Natural killer cell treated with Interleukin-12 subunit alpha and Interleukin-12 subunit beta and Interleukin-15 and Interleukin-18, amount 100 ng/mL, for 72 hours (primary cell): ENCODE measurements around the gene MACROD2. TPM values are rescaled to one million over a fixed set of nuclear protein-coding genes. Genes with fewer than 3 reads are reported as not detected.

Experiments
- ATAC-seq, 2 donors: fragments of 150-1000 bp; cut with Tn5 transposase in 1 of 2; sonication (Bioruptor Pico), chemical (Tn5 transposase) in 1 of 2; 2 replicates each; pipeline ENCODE4 v1.10.0; 2021
- DNase-seq: peaks from one replicate; pipeline ENCODE4 v3.0.0; 2022; ENCODE audit warnings: low spot score
- H3K27ac Mint-ChIP-seq, 2 donors: 1 replicate in 1 of 2; 2 replicates in 1 of 2; pipeline ENCODE4 v1.8.0; 2022; ENCODE audit warnings: mixed read lengths in 2 of 2, mild to moderate bottlenecking in 1 of 2, moderate library complexity in 1 of 2
- H3K27me3 Mint-ChIP-seq, 2 donors: 1 replicate in 1 of 2; 2 replicates in 1 of 2; pipeline ENCODE4 v1.8.0; 2022; ENCODE audit warnings: mixed read lengths in 2 of 2
- H3K36me3 Mint-ChIP-seq: one replicate; pipeline ENCODE4 v1.8.0; 2022; ENCODE audit warnings: mixed read lengths
- H3K4me1 Mint-ChIP-seq, 2 donors: 1 replicate in 1 of 2; 2 replicates in 1 of 2; pipeline ENCODE4 v1.8.0; 2022; ENCODE audit warnings: low read depth in 2 of 2, mixed read lengths in 2 of 2, mild to moderate bottlenecking in 1 of 2
- H3K4me3 Mint-ChIP-seq: one replicate; pipeline ENCODE4 v1.8.0; 2022; ENCODE audit warnings: mixed read lengths
- H3K9me3 Mint-ChIP-seq: 2 replicates; pipeline ENCODE4 v1.8.0; 2022; ENCODE audit warnings: mixed read lengths
- total RNA-seq, 2 donors: library from RNA; stranded (reverse); gene quantifications; one replicate each; pipeline ENCODE4 v1.2.3, GENCODE V29; 2022

MACROD2 gene
- total RNA-seq, 2 donors from 2014 or later: not detected

DNA sequence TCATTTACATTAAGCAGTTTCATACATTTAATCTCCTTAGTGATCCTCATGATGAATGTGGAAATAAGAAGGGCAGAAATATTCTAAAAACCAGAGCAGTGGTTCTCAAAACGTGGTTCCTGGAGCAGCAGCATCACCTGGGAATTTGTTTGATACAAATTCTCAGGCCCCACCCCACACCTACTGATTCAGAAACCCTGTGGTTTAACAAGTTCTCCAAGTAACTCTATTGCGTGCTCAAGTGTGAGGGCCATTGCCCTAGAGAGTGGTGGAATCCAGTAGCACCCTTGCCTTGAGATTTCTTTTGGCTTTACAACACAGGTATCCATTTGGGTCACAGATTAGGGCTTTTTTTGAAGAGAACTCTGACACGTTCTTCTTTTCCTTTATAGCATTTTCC, 696.7 kb downstream of the MACROD2 start:
- H3K9me3 Mint-ChIP-seq: peaks cover 10% of the 10 kb centered on the region
- DNase-seq (no peak), ATAC-seq (no peak)
- no peaks in the 10 kb centered on the region for H3K4me1 Mint-ChIP-seq
- H3K27ac Mint-ChIP-seq: no peak overlapping the region
- H3K36me3 Mint-ChIP-seq: peaks cover 4% of the 10 kb centered on the region
- H3K4me3 Mint-ChIP-seq: no peak overlapping the region
- H3K27me3 Mint-ChIP-seq: no peaks in the 10 kb centered on the region

DNA sequence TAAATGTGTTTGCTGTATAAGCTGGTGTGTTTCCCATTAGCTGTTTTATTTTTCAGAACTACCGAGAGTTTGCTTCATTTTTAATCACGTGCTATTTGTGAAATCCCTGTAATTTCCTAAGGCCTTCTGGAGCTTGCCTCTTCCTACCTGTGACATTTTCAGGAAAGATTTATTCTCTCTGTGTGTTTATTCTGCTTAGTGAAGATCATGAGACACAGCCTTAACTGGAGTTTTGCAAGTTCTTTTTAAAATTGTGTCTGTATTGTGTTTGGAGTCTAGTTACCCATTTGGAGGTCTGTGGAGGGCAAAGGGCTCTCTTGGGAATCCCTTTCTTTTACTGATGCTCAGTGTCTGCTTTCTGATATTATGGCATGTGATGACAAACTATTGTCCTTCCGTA, 701.2 kb downstream of the MACROD2 start:
- no peaks in the 10 kb centered on the region for H3K4me1 Mint-ChIP-seq
- no peak for ATAC-seq

DNA sequence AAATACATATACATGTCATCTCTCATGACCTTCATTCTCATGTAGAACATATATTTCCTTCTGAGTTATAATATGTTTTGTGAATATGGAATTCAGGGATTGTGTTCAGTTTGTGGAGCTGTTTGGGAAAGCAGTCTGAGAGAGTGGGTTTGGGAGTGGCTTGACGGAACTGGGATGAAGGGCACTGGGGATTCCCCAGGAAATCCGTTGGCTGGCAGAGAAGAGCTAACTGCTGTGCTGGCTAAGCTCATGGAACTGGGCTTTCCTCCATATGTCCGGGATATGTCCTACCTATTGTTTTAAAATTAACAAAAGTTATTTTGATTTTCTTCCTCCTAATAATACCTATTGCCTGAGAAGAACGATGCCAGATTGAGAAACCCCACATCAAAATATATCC, 701.6 kb downstream of the MACROD2 start:
- H3K27ac Mint-ChIP-seq: no peak overlapping the region
- no peaks in the 10 kb centered on the region for H3K4me1 Mint-ChIP-seq
- H3K4me3 Mint-ChIP-seq: no peak overlapping the region
- no peak for DNase-seq
- peaks cover 3% of the 10 kb centered on the region for H3K9me3 Mint-ChIP-seq
- H3K27me3 Mint-ChIP-seq: no peaks in the 10 kb centered on the region
- no peaks in the 10 kb centered on the region for H3K36me3 Mint-ChIP-seq
- ATAC-seq: no peak

More for the DNA sequence above, 701.2 kb downstream of the MACROD2 start:
- no peak for DNase-seq
- H3K27me3 Mint-ChIP-seq: no peaks in the 10 kb centered on the region
- H3K27ac Mint-ChIP-seq: no peak overlapping the region
- H3K36me3 Mint-ChIP-seq: no peaks in the 10 kb centered on the region
- H3K9me3 Mint-ChIP-seq: peaks cover 3% of the 10 kb centered on the region
- no peak overlapping the region for H3K4me3 Mint-ChIP-seq

DNA sequence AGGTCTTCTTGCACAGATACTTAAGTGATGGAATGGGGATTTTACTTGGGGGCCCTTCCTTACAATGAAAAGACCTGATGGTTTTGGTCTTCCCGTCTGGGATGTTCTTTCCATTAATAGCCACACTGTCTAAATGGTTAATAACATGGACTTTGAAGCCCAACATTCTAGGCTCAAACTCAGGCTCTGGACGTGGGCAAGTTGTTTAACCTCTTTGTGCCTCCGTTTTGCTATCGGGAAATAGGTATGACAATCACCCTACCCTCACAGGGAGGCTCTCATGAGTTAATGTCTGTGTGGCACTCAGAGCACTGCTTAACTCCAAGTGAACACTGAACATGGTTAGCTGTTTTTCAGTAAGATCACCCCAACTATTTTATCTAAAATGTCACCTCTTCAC, 702.8 kb downstream of the MACROD2 start:
- Mint-ChIP-seq H3K36me3 (no peaks in the 10 kb centered on the region), H3K9me3 (peaks cover 5% of the 10 kb centered on the region), H3K27ac (no peak overlapping the region), H3K27me3 (no peaks in the 10 kb centered on the region), H3K4me1 (no peaks in the 10 kb centered on the region), H3K4me3 (no peak overlapping the region)
- DNase-seq (no peak), ATAC-seq (no peak)

DNA sequence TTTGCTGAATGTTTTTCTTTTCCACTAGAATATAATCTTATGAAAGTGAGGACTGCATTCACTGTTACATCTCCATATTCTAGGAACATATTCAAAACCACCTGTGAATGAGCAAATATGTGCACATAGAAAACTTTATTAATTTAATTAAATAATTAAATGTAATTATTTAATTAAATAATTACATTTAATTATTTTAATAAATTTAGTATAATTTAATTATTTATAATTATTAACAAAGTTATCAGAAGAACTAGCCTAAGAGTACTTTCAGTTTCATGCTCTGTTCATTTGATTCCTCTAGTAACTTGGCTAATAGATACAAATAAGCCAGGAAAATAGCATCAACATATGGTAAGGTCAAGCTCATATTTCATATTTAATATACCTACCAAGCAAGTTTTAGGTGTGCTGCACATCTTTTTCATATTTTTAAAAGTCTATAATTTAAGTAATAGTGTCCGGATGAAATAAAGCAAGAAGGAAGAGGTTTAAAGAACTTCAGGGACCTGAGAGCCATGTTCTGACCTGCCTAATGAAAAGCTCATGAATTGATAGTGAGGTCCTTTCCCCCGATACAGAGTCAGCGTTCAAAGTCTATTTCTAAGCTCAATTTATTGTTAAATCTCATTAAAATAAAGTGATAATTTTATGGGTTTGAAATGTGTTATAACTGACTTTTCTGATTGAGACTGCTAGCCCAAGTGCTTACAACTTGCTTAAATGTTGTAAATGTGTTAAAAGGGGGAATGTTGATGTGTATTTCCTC, 703.5 kb downstream of the MACROD2 start:
- H3K4me1 Mint-ChIP-seq: no peaks in the 10 kb centered on the region
- DNase-seq: no peak

DNA sequence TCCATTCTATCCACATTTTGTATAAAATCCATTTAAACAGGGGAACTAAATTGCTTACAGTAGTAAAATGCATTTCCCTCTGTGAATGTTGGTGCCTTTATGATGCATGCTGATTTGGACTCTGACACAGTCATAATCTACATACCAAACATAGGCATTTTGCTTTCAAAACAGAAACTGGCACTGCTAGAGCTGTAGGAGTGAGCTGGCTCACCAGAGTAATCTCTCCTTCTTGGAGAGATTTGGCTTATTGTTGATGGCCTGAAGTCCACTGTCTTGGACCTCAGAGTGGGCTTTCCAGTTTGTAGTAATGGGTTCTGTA, 705.3 kb downstream of the MACROD2 start:
- Mint-ChIP-seq H3K27ac (no peak overlapping the region), H3K4me1 (no peaks in the 10 kb centered on the region), H3K4me3 (no peak overlapping the region), H3K9me3 (peaks cover 15% of the 10 kb centered on the region), H3K27me3 (no peaks in the 10 kb centered on the region), H3K36me3 (peaks cover 4% of the 10 kb centered on the region)
- no peak for ATAC-seq
- DNase-seq: no peak

More for the DNA sequence above, 703.5 kb downstream of the MACROD2 start:
- no peaks in the 10 kb centered on the region for H3K36me3 Mint-ChIP-seq
- no peak overlapping the region for H3K27ac Mint-ChIP-seq
- no peak overlapping the region for H3K4me3 Mint-ChIP-seq
- no peaks in the 10 kb centered on the region for H3K27me3 Mint-ChIP-seq
- peaks cover 6% of the 10 kb centered on the region for H3K9me3 Mint-ChIP-seq
- ATAC-seq: no peak

DNA sequence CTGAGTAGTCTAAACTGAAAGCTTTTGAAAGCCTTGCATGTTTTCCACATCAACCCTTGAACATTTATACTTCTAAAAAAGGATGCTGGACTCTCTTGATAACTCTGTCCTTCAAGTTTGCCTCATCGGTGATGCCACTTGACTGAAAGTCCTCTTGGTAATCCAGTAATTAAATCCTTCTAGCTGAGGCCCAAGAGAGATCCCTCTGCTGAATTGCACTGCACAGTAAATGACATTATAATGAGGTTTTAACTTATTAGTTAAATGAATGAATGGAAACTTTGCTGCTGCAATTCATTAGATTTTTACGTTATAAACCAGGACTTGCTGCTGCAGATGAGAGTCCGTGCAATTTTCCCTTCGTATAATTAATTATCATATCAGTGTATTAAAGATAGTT, 706.0 kb downstream of the MACROD2 start:
- no peak for DNase-seq
- Mint-ChIP-seq H3K4me1 (no peaks in the 10 kb centered on the region), H3K27me3 (no peaks in the 10 kb centered on the region), H3K27ac (no peak overlapping the region), H3K9me3 (peaks cover 15% of the 10 kb centered on the region), H3K36me3 (peaks cover 4% of the 10 kb centered on the region), H3K4me3 (no peak overlapping the region)
- ATAC-seq: no peak

DNA sequence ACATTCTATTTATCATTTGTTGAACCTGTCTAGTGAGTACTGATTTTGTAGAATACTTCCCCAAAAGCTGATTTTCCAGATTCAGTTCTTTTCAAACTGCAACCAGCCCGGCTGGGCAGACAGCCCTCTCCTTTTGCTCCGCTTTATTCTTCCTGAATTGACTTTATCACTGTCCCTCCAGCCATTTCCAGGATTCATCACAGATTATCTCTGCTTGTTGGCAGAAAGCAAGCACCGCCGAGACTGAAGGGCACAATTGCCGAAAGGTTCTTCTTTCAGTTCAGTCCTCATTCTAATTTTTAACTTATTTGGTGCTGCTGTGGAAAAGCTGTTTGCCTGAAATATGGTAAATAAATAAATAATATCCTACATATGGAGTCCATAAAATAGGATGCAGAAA, 711.2 kb downstream of the MACROD2 start:
- Mint-ChIP-seq H3K27me3 (no peaks in the 10 kb centered on the region), H3K27ac (no peak overlapping the region), H3K36me3 (peaks cover 4% of the 10 kb centered on the region), H3K4me3 (no peak overlapping the region), H3K9me3 (peaks cover 14% of the 10 kb centered on the region), H3K4me1 (no peaks in the 10 kb centered on the region)
- no peak for DNase-seq
- ATAC-seq: no peak

DNA sequence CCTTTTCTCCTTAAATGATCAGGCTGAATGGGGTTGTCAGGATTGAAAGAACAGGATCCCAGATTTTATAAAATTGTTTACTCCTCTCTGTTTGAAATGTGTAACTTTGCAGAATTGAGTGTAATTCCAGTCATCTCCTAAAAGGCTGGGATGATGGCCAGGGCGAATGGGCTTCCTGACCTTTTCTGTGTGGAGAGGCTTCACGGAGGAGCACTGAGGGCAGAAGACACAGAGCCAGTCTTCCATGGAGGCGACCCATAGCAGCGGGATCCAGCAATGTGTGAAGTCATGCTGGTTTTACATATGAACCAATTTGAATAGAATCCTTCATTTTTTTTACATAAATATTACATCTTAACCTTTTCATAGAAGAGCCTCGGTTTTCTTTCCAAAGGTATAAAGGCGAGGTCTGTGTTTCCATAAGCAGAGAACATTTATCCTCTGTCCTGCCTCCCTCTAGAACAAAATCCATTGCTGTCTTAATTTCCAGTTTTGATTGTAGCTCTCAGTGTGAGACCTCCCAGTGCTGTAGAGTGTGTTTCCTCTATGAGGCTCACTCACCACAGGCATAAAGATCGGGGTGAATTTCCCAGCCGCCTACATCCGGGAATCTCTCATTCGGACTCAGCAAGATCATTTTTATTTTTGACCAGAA, 711.8 kb downstream of the MACROD2 start:
- Mint-ChIP-seq H3K4me3 (no peak overlapping the region), H3K36me3 (peaks cover 4% of the 10 kb centered on the region), H3K27me3 (no peaks in the 10 kb centered on the region), H3K27ac (no peak overlapping the region), H3K4me1 (no peaks in the 10 kb centered on the region), H3K9me3 (peaks cover 16% of the 10 kb centered on the region)
- DNase-seq (no peak), ATAC-seq (no peak)

DNA sequence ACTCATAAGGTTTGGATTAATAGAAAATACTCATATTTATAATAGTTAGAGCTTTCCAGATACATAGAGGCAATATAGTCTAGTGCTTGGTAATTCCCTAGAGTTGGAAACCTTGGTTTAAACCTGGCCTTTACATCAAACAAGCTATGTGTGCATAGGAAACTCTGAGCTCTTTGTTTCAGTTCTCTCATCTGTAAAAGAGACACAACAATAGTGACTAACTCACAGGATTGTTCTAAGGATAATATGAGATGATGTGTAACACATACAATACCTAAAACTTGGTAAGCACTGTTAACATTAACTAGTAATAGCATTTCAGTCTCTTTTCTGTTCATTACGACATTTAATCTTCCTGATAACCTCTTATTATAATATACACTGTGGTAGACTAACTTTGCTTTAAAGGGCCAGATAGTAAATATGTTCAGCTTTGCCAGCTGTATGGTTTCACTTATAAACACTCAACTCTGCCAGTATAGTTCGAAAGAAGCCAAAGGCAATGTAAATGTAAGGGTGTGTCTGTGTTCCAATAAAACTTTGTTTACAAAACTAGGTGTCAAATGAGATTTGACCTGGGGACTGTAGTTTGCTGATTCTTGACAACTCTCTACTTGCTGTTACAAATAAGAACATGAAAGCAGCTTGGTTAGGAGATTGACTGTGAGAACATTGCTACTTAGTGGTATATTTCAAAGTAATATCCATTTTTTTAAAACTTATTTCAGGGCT, 712.7 kb downstream of the MACROD2 start:
- peaks cover 4% of the 10 kb centered on the region for H3K36me3 Mint-ChIP-seq
- ATAC-seq (no peak), DNase-seq (no peak)
- H3K9me3 Mint-ChIP-seq: peaks cover 19% of the 10 kb centered on the region
- no peak overlapping the region for H3K27ac Mint-ChIP-seq
- H3K4me1 Mint-ChIP-seq: no peaks in the 10 kb centered on the region
- H3K27me3 Mint-ChIP-seq: no peaks in the 10 kb centered on the region
- H3K4me3 Mint-ChIP-seq: no peak overlapping the region

DNA sequence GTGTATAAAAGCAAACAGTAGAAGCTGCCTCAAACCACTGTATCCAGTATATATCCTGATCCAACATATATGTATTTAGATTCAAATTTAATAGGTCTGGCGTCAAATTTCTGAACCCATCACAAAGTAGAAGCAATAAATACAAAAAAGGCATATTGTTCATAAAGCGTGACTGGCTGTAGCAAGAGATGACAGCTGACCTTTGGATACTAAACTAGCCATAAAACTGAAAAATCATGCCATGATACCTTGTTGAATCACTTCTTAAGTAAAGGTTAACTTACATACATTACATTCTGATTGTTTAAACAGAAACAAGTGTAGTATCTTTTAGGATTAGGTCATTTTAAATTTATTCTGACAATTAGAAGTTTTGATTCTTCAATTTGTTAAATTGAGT, 714.1 kb downstream of the MACROD2 start:
- no peak for ATAC-seq
- peaks cover 6% of the 10 kb centered on the region for H3K36me3 Mint-ChIP-seq
- no peaks in the 10 kb centered on the region for H3K4me1 Mint-ChIP-seq
- no peak overlapping the region for H3K4me3 Mint-ChIP-seq
- H3K27ac Mint-ChIP-seq: no peak overlapping the region
- H3K27me3 Mint-ChIP-seq: no peaks in the 10 kb centered on the region
- H3K9me3 Mint-ChIP-seq: peaks cover 19% of the 10 kb centered on the region
- DNase-seq: no peak

DNA sequence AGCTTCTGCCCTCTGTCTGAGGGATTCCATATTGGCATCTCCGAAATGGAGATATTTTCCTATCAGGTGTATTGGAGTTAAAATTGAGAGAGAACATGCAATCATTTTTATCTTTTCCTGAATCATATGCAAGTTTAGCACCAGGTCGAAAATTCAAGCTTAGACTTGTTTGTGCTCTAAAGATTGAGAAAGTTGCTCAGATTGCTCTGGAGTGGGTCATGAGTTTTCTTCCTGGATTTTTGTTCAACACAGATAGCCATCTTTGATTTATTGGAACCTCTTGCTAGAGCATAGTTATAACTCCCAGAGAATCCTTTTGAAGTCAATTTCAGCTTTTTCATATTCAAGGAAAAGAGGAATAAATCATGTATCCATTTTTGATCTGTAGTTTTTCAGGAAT, 715.6 kb downstream of the MACROD2 start:
- ATAC-seq: no peak

DNA sequence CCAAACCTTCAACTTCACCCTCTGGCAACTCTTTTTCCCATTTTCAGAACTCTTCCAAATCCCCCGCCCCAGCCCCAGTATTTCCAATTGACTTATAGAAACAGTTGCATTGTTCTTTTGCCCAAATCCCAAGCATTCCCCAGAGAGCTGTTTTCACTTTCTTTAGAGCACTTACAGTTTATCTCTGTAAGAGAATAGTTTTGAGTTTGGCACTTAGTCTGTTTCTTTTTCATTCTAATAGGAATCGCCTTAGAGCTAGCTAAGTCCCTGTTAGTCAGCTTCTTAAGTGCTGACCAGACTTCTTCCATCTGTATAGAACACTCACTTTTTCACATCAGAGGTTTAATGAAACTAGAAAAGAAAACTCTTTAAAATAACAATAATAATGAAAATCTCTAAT, 716.3 kb downstream of the MACROD2 start:
- ATAC-seq (no peak), DNase-seq (no peak)
- H3K4me1 Mint-ChIP-seq: no peaks in the 10 kb centered on the region

More for the DNA sequence above, 715.6 kb downstream of the MACROD2 start:
- H3K4me3 Mint-ChIP-seq: no peak overlapping the region
- peaks cover 17% of the 10 kb centered on the region for H3K9me3 Mint-ChIP-seq
- H3K27ac Mint-ChIP-seq: no peak overlapping the region
- H3K36me3 Mint-ChIP-seq: peaks cover 8% of the 10 kb centered on the region
- no peak for DNase-seq
- H3K4me1 Mint-ChIP-seq: no peaks in the 10 kb centered on the region
- no peaks in the 10 kb centered on the region for H3K27me3 Mint-ChIP-seq

DNA sequence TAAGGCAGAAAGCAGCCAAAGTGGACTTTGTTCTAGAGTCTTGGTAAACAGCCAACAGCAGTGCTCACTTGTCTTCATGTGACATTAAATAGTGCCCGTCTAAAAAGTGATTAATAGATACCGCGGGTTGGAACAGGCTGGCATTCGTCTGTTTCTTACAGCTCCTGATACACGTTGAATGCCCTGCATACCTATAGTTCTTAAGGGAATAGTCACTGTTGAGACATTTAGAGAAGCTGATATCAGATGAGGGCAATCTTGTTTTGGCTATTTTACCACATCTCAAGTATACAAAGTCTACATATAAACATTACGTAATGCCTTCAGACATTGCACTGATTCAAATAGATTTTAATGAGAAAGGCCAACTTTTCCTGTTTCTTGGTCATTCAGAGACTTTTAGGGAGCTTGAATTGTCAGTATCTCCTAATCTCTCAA, 717.0 kb downstream of the MACROD2 start:
- peaks cover 8% of the 10 kb centered on the region for H3K36me3 Mint-ChIP-seq
- no peak overlapping the region for H3K4me3 Mint-ChIP-seq
- H3K4me1 Mint-ChIP-seq: no peaks in the 10 kb centered on the region
- H3K27me3 Mint-ChIP-seq: no peaks in the 10 kb centered on the region
- H3K9me3 Mint-ChIP-seq: peaks cover 21% of the 10 kb centered on the region
- H3K27ac Mint-ChIP-seq: no peak overlapping the region
- ATAC-seq (no peak), DNase-seq (no peak)

More for the DNA sequence above, 716.3 kb downstream of the MACROD2 start:
- Mint-ChIP-seq H3K4me3 (no peak overlapping the region), H3K36me3 (peaks cover 8% of the 10 kb centered on the region), H3K27ac (no peak overlapping the region), H3K27me3 (no peaks in the 10 kb centered on the region), H3K9me3 (peaks cover 21% of the 10 kb centered on the region)
